ENCODE data around the gene EFHC1.

Gene EFHC1

DNA sequence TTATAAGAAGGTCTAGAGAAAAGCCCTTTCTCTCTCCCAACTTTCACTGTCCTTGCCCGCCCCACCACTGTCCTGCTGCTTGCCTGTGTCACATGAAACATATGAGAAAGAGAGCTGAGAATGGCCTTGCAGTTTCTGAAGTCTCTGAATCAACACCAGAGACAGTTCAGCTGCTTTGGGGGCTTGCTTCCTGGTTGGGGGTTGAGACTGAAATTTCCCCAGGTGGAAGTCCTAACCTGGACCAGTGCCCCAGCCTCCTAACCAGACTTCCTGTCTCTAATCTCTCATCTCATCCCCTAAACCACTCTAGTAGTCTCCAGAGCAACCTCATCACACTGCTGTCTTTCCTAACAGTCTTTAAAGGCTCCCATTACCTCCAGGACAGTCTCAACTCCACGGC lies 146.1 kb downstream of the EFHC1 start:
- Mint-ChIP-seq H3K4me3 (no peak overlapping the region), H3K9me3 (ENCODE audit: low read depth) (no peaks in the 10 kb centered on the region), H3K27ac (no peak overlapping the region), H3K4me1 (ENCODE audit: low read depth) (peaks cover 30% of the 10 kb centered on the region), H3K36me3 (peaks cover 7% of the 10 kb centered on the region), H3K27me3 (no peaks in the 10 kb centered on the region)

DNA sequence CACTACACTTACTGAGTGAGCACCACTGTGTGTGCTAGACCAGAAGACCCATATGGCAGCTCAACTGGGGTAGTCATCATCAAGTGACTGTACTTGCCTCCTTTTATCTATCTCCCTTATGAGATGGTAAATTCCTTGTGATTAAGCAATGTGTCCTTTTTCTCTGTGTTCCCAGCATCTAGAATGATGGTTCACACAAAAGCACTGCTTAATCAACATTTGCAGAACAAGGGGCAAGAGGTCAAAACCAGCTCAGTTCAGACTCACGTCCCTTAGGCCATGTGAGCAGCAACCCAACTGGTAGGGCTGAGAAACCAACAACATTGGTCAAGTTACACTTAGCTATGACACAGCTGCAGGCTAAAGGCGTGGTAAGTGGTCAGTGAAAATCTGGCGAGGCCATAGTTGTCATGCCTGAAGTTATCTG lies 146.7 kb downstream of the EFHC1 start:
- no peak overlapping the region for H3K27ac Mint-ChIP-seq
- H3K27me3 Mint-ChIP-seq: no peaks in the 10 kb centered on the region
- H3K36me3 Mint-ChIP-seq: peaks cover 7% of the 10 kb centered on the region
- H3K4me1 Mint-ChIP-seq (ENCODE audit: low read depth): peaks cover 32% of the 10 kb centered on the region
- H3K9me3 Mint-ChIP-seq (ENCODE audit: low read depth): no peaks in the 10 kb centered on the region
- H3K4me3 Mint-ChIP-seq: no peak overlapping the region

DNA sequence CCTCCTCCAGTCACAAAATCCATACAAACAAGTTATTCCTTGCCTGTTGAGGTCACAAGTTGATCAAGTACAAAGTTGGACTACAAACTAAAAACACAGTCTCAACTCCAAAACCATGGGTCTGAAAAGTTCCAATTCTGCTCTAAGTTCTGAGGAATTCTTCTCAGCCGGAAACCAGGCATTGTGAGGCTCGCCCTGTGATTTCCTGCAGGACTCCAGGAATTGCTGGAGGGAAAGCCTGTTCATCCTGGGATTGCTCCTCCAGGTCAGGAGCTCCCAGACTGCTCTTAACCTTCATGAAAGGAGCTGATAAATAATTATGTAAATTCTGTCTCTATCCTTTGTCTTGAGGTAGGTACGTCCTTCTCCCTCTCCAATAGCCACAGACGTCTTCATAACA lies 148.2 kb downstream of the EFHC1 start:
- Mint-ChIP-seq H3K4me3 (no peak overlapping the region), H3K27ac (no peak overlapping the region), H3K27me3 (no peaks in the 10 kb centered on the region), H3K36me3 (peaks cover 7% of the 10 kb centered on the region), H3K9me3 (ENCODE audit: low read depth) (no peaks in the 10 kb centered on the region), H3K4me1 (ENCODE audit: low read depth) (peaks cover 41% of the 10 kb centered on the region)

DNA sequence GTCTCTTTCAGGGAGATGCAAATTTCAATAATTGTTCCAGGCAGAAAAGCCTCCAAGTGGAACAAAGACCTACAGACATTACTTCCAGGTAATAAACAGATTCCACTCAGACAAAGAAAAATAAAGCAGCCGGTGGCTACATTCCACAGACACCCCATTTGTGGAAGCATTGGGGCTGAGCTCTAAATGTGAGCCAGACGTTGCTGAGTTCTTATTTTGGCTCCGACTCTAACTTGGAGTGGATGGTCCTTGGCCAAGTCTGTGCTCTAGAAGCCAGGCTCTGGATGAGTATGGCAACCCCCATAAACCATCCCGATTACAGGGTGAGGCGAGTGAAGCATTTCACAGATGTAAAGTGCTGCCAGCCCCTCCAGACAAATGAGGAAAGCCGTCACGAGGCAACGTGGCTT lies 150.2 kb downstream of the EFHC1 start:
- Mint-ChIP-seq H3K9me3 (ENCODE audit: low read depth) (no peaks in the 10 kb centered on the region), H3K36me3 (peaks cover 2% of the 10 kb centered on the region), H3K4me1 (ENCODE audit: low read depth) (peaks cover 56% of the 10 kb centered on the region), H3K4me3 (no peak overlapping the region), H3K27me3 (no peaks in the 10 kb centered on the region), H3K27ac (no peak overlapping the region)

GRCh38 chr6:52571099-52571755 lies 151.1 kb downstream of the EFHC1 start:
- Mint-ChIP-seq H3K27me3 (no peaks in the 10 kb centered on the region), H3K4me1 (ENCODE audit: low read depth) (peaks cover 56% of the 10 kb centered on the region), H3K4me3 (no peak overlapping the region), H3K36me3 (peaks cover 2% of the 10 kb centered on the region), H3K9me3 (ENCODE audit: low read depth) (no peaks in the 10 kb centered on the region), H3K27ac (no peak overlapping the region)

DNA sequence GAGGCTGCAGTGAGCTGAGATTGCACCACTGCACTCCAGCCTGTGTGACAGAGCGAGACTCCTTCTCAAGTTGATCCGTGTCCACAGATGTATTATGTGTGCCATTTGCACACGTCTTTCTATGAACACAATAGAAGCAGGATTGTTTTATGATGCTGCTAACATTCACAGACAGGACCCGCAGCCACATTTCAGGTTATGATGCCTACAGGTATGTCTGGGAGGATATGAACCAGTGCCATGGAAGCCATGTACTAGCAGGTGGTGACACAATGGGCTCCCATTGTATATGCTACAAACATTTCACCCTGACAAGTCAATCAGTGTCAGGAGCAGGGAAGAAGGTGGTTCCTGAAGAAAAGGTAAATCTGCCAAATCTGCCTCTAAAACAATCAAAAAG lies 152.4 kb downstream of the EFHC1 start:
- no peak overlapping the region for H3K27ac Mint-ChIP-seq
- H3K36me3 Mint-ChIP-seq: peaks cover 2% of the 10 kb centered on the region
- no peaks in the 10 kb centered on the region for H3K9me3 Mint-ChIP-seq (ENCODE audit: low read depth)
- peaks cover 49% of the 10 kb centered on the region for H3K4me1 Mint-ChIP-seq (ENCODE audit: low read depth)
- H3K4me3 Mint-ChIP-seq: no peak overlapping the region
- no peaks in the 10 kb centered on the region for H3K27me3 Mint-ChIP-seq

DNA sequence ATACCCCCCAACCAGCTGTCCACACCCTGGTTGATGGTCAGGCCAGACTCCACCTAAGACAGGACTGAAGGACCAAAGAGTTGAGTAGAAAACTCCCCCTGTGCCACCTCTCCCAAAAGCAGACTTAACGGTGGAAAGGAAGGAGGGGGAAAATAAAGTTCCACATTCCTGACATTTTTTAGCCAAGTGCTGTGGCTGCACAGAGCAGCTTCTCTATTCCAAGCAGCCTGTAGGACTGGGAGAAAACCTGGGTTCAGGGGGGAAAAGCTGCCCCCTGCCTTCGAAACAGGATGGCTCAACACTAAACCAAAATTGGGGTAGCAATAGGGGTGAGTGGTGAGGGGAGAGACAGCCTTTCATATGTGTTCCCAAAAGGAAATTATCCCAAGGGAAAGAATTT lies 153.2 kb downstream of the EFHC1 start:
- Mint-ChIP-seq H3K4me1 (ENCODE audit: low read depth) (peaks cover 52% of the 10 kb centered on the region), H3K27ac (no peak overlapping the region), H3K36me3 (peaks cover 2% of the 10 kb centered on the region), H3K4me3 (no peak overlapping the region), H3K9me3 (ENCODE audit: low read depth) (no peaks in the 10 kb centered on the region), H3K27me3 (no peaks in the 10 kb centered on the region)

Data from activated naive CD8-positive, alpha-beta T cell (primary cell).